H4 (cell line): ENCODE measurements around the gene METRN. TPM values are rescaled to one million over a fixed set of nuclear protein-coding genes. Genes with fewer than 3 reads are reported as not detected.

Experiments
- DNase-seq: peaks from one replicate; pipeline ENCODE4 v3.0.0-alpha.2; 2015; ENCODE audit warnings: low spot score
- total RNA-seq: library from RNA; depleted of rRNA; stranded (reverse); fragments of >200 nt; shearing (Covaris generic); gene quantifications from 2 replicates; pipeline ENCODE4 v1.2.3, GENCODE V29; 2014

Gene METRN
- total RNA-seq, 1 experiment from 2014 or later: 21.4 TPM

DNA sequence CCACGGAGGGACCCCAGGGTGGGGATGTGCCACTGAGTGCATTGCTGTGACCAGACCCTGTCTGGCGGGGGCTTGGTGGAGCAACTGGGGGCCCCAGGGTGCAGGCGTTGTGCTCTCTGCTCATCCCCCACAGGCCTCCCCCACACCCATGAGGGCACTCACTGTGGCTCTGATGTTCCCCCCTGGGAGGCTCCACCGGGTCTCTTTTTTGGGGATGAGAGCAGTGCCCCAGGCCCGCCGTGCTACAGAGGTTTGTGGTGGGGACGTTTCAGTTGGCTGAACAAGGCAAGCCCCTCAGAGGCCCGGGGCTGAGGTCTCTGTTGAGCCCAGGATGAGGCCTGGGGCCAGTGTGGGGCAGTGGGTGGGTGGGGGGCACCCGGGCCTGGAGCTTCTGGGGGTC, 8.8 kb downstream of the METRN start:
- DNase-seq: no peak

GRCh38 chr16:724188-725040, 9.5 kb downstream of the METRN start:
- no peak for DNase-seq

- DNase-seq: no peak
Observed at GRCh38 chr16:725041-725376, 10.1 kb downstream of the METRN start.

DNA sequence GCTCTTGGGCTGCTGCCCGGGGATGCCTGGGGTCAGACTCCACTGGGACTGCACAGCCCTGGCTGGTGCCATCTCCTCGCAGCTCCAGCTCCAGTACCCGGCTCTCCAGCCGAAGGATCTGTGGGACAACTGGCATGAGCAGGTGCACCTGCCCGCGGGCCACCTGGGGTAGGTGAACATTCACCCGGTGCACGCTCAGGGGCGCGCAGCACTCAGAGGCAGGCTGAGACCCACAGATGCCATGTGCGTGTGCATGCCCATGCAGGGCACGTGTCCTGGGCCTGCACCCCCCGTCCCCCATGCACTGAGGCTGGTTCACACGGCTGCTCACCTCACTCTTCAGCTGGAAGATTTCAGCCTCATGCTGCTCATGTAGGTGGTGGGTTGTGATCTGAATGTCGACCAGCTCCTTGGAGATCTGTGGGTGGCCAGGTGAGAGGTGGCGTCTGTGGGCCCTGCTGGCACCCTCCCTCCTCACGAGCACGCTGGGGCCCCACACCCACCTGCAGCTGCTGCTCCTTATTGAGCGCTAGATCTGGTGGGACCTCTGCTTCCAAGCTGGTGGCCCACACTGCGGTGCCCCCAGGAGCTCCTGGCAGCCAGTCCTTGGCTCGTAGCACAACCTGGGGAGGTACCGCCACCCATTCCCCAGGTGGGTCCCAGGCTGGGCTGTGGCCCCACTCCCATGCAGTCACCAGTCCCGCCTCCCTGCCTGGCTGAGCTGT, 10.7 kb downstream of the METRN start:
- no peak for DNase-seq

DNA sequence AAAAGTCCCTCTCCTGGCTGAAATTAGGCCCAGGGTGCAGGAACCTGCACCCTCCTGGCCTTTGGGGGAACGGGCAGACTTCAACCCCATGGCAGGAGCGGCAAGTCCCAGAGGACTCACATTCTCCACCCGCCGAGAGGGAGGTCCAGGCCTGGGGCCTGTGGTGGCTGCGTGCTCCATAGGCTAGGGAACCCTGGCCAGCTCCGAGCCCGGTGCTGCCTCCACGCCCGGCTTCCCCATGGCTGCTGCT, 11.2 kb downstream of the METRN start:
- no peak for DNase-seq

DNA sequence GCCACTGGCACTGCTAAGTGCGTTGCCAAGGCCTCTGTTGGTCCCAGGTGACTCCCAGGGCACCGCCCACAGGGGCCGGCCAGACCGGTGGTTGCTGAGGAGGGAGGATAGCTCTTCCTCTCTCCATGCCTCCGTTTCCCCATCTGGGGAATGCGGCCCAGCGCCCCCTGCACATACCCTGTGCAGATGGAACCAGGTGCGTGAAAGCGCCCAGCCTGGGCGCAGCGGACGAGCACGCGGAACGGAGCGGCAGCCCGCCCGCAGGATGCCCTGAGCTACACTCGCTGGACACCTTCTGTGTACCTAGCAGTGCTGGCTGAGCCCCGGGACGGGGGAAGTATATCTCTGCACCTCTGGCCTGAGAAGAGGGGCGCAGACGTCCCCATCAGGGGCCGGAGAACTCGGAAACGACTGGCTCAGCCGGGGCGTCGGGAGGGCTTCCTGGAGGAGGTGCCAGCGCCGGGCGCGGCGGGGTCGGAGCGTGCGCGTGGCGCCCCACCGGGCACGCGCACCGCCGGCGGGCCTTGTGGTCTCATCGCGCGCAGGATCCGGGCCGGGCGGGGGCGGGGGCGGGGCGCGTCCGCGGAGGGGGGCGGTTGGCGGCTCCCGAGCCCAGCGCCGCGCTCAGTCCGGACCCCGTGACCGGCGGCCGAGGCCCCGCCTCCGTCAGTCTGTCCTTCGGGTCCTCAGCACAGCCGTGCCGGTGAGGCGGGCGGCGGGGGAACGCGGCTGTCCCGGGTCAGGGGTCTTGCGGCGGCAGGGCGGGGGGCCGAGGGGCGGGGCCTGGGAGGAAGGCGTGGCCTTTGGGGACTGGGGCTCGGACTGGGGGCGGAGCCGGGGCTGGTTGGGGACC, 11.7 kb downstream of the METRN start, which contains the start of the genes CCDC78 and HAGHL:
TSS of gene CCDC78 (minus strand) at position 6 of the 853 bp plus-strand sequence. CDS start 76 bp downstream, outside the sequence.
TSS of gene HAGHL (plus strand) at position 669 of the 853 bp plus-strand sequence. CDS start 404 bp downstream, outside the sequence.
- peak; percentile 45 for DNase-seq

GRCh38 chr16:727291-727977, 12.5 kb downstream of the METRN start:
- no peak for DNase-seq

DNA sequence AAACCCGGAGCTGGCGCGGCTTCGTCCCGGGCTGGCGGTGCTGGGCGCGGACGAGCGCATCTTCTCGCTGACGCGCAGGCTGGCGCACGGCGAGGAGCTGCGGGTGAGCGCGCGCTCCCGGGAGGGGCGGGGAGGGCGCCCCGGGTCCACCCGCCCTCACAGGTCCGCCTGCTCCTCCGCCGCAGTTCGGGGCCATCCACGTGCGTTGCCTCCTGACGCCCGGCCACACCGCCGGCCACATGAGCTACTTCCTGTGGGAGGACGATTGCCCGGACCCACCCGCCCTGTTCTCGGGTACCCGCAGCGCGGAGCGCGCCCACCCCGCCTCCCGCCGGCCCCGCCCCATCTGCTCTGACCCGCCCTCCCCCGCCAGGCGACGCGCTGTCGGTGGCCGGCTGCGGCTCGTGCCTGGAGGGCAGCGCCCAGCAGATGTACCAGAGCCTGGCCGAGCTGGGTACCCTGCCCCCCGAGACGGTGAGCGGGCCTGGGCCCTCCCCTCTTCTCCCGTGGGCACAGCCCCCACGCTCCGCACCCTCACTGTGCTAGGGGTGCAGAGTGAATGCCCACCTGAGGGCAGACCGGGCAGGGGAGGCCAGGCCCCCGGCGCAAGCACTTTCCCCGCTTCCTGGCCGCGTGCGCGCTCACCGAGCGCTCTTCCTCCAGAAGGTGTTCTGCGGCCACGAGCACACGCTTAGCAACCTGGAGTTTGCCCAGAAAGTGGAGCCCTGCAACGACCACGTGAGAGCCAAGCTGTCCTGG, 13.4 kb downstream of the METRN start:
- DNase-seq: peak; percentile 88

DNA sequence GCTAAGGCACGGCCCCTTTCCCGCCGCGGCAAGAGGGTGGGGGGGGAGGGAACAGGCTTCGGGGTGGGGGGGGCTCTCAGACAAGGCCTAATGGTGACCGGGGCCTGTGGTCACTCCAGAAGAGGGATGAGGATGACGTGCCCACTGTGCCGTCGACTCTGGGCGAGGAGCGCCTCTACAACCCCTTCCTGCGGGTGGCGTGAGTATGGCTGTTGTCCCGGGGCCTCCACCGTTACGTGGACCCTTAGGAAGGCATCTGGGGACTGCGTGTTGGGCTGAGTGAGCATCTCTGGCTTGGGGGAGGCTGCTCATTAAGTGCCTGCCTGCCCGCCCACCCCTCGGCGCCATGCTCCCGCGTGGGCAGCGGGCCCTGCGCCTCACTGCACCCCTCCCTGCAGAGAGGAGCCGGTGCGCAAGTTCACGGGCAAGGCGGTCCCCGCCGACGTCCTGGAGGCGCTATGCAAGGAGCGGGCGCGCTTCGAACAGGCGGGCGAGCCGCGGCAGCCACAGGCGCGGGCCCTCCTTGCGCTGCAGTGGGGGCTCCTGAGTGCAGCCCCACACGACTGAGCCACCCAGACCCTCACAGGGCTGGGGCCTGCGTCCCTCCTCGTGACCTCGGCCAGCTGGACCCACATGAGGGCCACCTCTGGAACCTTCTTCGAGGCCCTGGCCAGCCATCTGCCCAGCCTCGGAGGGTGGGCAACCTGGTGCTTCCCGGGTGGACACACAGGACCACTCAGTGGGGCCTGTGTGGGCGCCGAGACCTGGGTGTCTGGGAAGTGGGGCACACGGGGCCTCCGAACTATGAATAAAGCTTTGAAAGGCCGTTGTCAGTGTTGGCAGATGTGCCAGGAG, 14.2 kb downstream of the METRN start:
- no peak for DNase-seq

DNA sequence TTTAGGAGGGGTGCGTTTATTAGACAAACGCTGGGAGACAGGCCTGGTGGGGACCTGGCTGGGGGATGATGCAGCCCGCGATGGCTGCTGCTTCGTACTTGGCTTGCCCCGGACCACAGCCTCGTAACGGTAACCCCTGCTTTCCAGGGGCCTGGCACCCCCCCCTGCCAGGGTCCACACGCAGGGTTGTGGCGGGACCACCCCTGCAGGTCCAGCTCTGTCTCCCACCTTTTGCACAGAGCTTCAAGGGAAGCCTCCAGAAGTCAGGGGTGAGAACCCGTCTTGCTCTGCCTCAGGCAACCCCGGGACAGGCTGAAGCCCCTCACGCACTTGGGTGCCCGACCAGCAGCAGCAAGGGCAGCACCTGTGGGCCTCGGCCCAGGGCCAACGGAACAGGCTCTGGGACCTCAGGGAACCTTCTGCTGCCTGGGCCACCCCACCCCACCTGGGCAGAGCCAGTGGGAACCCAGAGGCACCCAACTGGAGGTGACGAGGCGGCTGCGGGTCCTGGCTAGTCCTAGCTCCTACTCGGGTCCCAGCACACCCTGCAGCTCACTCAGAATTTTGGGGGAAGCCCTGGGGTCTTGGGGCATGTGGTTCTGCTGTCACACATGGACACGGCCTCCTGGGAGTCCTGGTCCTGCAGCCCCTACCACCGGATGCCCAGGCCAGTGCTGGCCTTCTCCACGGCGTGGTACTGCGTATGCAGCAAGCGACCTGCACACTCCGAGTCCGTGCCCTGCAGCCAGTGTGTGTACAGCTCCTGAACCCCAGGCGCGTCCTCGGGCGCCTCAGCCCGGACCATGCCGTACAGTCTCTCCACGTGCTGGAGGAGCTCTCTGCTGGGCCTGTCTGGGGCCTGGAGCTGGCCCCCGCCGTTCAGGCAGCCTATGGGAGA, 15.1 kb downstream of the METRN start:
- DNase-seq: no peak

- DNase-seq: no peak
Observed at GRCh38 chr16:730666-731509, 16.0 kb downstream of the METRN start.

DNA sequence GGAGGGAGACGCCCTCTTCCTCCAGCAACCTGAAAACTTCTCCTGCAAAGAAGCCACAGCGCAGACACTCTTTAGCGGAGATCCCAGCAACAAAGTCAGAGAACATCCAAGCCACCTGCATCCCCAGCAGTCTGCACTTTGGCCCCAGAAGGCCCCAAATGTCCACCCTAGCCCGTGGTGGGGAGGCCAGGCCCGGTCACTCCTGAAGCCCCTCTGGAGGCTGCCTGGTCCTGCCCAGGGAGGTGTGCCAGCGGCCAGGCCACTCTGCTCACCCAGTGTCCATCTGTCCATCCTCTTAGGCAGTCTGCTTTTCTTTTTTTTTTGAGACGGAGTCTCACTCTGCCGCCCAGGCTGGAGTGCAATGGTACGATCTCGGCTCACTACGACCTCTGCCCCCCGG, 17.4 kb downstream of the METRN start:
- DNase-seq: no peak

- DNase-seq: no peak
Observed at GRCh38 chr16:732936-733335, 18.0 kb downstream of the METRN start.

- no peak for DNase-seq
Observed at GRCh38 chr16:733382-734207, 18.7 kb downstream of the METRN start.

DNA sequence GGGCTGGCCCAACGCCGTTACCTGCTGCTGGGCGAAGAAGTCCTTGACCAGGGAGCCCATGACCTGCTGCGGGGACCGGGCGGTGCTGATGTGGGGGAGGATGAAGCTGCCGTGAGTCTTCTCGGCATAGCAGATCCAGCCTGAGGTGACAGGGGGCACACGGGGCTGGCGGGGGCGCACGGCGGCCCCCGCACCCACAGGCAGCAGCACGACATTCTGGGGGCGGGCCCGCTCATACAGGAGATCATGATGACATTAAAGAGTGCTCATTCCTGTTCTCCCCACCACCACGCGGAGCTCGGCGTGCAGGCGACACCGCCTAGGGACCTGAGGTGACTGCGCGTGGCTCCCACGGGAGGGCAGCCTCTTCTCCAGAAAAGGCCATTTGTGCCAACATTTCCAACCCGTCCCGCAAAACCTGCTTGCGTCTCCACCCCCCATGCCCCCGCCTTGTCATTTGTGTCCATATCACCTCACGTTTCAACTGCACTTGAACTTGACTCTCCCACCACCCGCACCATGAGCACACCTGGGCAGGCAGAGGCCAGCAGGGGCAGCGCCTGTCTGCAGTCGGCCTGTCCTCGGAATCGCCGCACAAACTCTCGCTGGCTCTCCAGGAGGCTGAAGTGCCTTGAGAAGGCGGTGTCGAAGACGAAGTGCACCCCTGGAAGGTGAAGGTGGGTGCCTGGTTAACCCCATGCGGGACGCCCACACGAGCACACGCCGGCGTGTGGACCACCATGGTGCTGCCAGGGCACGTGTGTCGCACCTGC, 19.5 kb downstream of the METRN start:
- DNase-seq: no peak
